RPMI7951 (cell line): Measurements from ENCODE around the gene GRID2. TPM values are rescaled to one million over a fixed set of nuclear protein-coding genes. Genes with fewer than 3 reads are reported as not detected.

ENCODE experiments used
- DNase-seq: peaks from one replicate; pipeline ENCODE4 v3.0.0-alpha.2; 2012; ENCODE audit warnings: low read depth
- total RNA-seq: library from RNA; depleted of rRNA; stranded (reverse); fragments of >200 nt; shearing (Covaris generic); gene quantifications from 2 replicates; pipeline ENCODE4 v1.2.3, GENCODE V29; 2014

Gene GRID2
- total RNA-seq, 1 experiment from 2014 or later = 0.12 TPM

- DNase-seq = no peak
Measured at GRCh38 chr4:92524131-92524530, 220.4 kb downstream of the GRID2 start.

GRCh38 chr4:92528541-92528940 is 224.8 kb downstream of the GRID2 start:
- DNase-seq = no peak

- DNase-seq = no peak
Measured at GRCh38 chr4:92529510-92529909, 225.7 kb downstream of the GRID2 start.

GRCh38 chr4:92535599-92535998 is 231.8 kb downstream of the GRID2 start:
- DNase-seq = no peak

- DNase-seq = no peak
Measured at GRCh38 chr4:92551616-92552015, 247.8 kb downstream of the GRID2 start.

- DNase-seq = no peak
Measured at GRCh38 chr4:92566269-92566668, 262.5 kb downstream of the GRID2 start.

GRCh38 chr4:92580816-92581215 is 277.1 kb downstream of the GRID2 start:
- DNase-seq = no peak

GRCh38 chr4:92599044-92599443 is 295.3 kb downstream of the GRID2 start:
- DNase-seq = no peak

GRCh38 chr4:92600638-92601037 is 296.9 kb downstream of the GRID2 start:
- no peak for DNase-seq

- no peak for DNase-seq
Measured at GRCh38 chr4:92606227-92606626, 302.5 kb downstream of the GRID2 start.

- DNase-seq = no peak
Measured at GRCh38 chr4:92615049-92615448, 311.3 kb downstream of the GRID2 start.

GRCh38 chr4:92618968-92619367 is 315.2 kb downstream of the GRID2 start:
- no peak for DNase-seq

- no peak for DNase-seq
Measured at GRCh38 chr4:92629302-92629701, 325.5 kb downstream of the GRID2 start.

GRCh38 chr4:92634882-92635281 is 331.1 kb downstream of the GRID2 start:
- no peak for DNase-seq

GRCh38 chr4:92636038-92636806 is 332.5 kb downstream of the GRID2 start:
- no peak for DNase-seq

GRCh38 chr4:92641409-92641808 is 337.6 kb downstream of the GRID2 start:
- DNase-seq = no peak

- no peak for DNase-seq
Measured at GRCh38 chr4:92646826-92647225, 343.1 kb downstream of the GRID2 start.

- DNase-seq = no peak
Measured at GRCh38 chr4:92651536-92651935, 347.8 kb downstream of the GRID2 start.

GRCh38 chr4:92654084-92654483 is 350.3 kb downstream of the GRID2 start:
- DNase-seq = no peak

GRCh38 chr4:92657695-92658094 is 353.9 kb downstream of the GRID2 start:
- no peak for DNase-seq

- DNase-seq = no peak
Measured at GRCh38 chr4:92658318-92658717, 354.6 kb downstream of the GRID2 start.

- no peak for DNase-seq
Measured at GRCh38 chr4:92677805-92678204, 374.0 kb downstream of the GRID2 start.

GRCh38 chr4:92678292-92678691 is 374.5 kb downstream of the GRID2 start:
- no peak for DNase-seq

- DNase-seq = no peak
Measured at GRCh38 chr4:92679149-92679548, 375.4 kb downstream of the GRID2 start.
